ENCODE results near the gene GPR142.

The GPR142 gene

GRCh38 chr17:74367206-74367605, at the start of gene GPR142:
GPR142 (plus strand) TSS chr17:74367506; CDS start chr17:74369541, 2,035 bp downstream.
- FAIRE-seq: no peak

GRCh38 chr17:74318391-74318790, 48.9 kb upstream of the GPR142 start:
- no peak for FAIRE-seq

- FAIRE-seq: no peak
Measured at GRCh38 chr17:74324521-74324920, 42.8 kb upstream of the GPR142 start.

GRCh38 chr17:74325376-74325742, 41.9 kb upstream of the GPR142 start:
- FAIRE-seq: no peak

GRCh38 chr17:74325743-74326379, 41.4 kb upstream of the GPR142 start, which contains the start of gene KIF19:
KIF19 (plus strand) TSS chr17:74326226; CDS start chr17:74326350, 124 bp downstream.
- FAIRE-seq: no peak

GRCh38 chr17:74326506-74326905, 40.8 kb upstream of the GPR142 start:
- no peak for FAIRE-seq

- FAIRE-seq: no peak
Measured at GRCh38 chr17:74328487-74328886, 38.8 kb upstream of the GPR142 start.

- FAIRE-seq: no peak
Measured at GRCh38 chr17:74329378-74329777, 37.9 kb upstream of the GPR142 start.

GRCh38 chr17:74330446-74330845, 36.9 kb upstream of the GPR142 start:
- no peak for FAIRE-seq

- no peak for FAIRE-seq
Measured at GRCh38 chr17:74332017-74332650, 35.2 kb upstream of the GPR142 start.

GRCh38 chr17:74332763-74333283, 34.5 kb upstream of the GPR142 start:
- FAIRE-seq: no peak

GRCh38 chr17:74334393-74335039, 32.8 kb upstream of the GPR142 start:
- FAIRE-seq: no peak

GRCh38 chr17:74335529-74336062, 31.7 kb upstream of the GPR142 start:
- FAIRE-seq: no peak

- no peak for FAIRE-seq
Measured at GRCh38 chr17:74336307-74336706, 31.0 kb upstream of the GPR142 start.

GRCh38 chr17:74337834-74338500, 29.3 kb upstream of the GPR142 start:
- no peak for FAIRE-seq

GRCh38 chr17:74339537-74340195, 27.6 kb upstream of the GPR142 start:
- no peak for FAIRE-seq

GRCh38 chr17:74340470-74341023, 26.8 kb upstream of the GPR142 start:
- FAIRE-seq: no peak

GRCh38 chr17:74342224-74342623, 25.1 kb upstream of the GPR142 start:
- FAIRE-seq: no peak

GRCh38 chr17:74343121-74343520, 24.2 kb upstream of the GPR142 start:
- no peak for FAIRE-seq

- no peak for FAIRE-seq
Measured at GRCh38 chr17:74343526-74344284, 23.6 kb upstream of the GPR142 start.

- no peak for FAIRE-seq
Measured at GRCh38 chr17:74344658-74345057, 22.6 kb upstream of the GPR142 start.
